GM23338 (cell line): ENCODE data around the gene CCSER2. TPM values are rescaled to one million over a fixed set of nuclear protein-coding genes. Genes with fewer than 3 reads are reported as not detected.

Source experiments
- ATAC-seq: fragments of 200-7000 bp; cut with Tn5 transposase; 3 replicates; pipeline ENCODE4 v1.9.1; 2020
- DNase-seq: peaks from one replicate; pipeline ENCODE4 v3.0.0-alpha.2; 2015; ENCODE audit warnings: low spot score
- H2AFZ ChIP-seq: fragments of 200-600 bp; sonication (generic); 2 replicates; pipeline ENCODE4 v1.8.0; 2016; ENCODE audit warnings: antibody characterized with exemption, mild to moderate bottlenecking, moderate library complexity
- H3F3A ChIP-seq: fragments of 200-600 bp; sonication (generic); replicated peaks from 2 replicates; pipeline ENCODE4 v1.8.0; 2017; ENCODE audit warnings: antibody characterized with exemption, mixed run types, low read depth
- H3K27ac ChIP-seq: fragments of 200-600 bp; sonication (generic); 2 replicates; pipeline ENCODE4 v1.6.1; 2016; ENCODE audit warnings: low read depth
- H3K27me3 ChIP-seq: fragments of 200-600 bp; sonication (generic); 2 replicates; pipeline ENCODE4 v1.8.0; 2016; ENCODE audit warnings: mild to moderate bottlenecking, mixed run types, moderate library complexity; ENCODE audit not compliant: insufficient read depth
- H3K36me3 ChIP-seq: fragments of 200-600 bp; sonication (generic); 2 replicates; pipeline ENCODE4 v1.8.0; 2016; ENCODE audit warnings: mild to moderate bottlenecking; ENCODE audit not compliant: insufficient read depth
- H3K4me1 ChIP-seq: fragments of 200-600 bp; sonication (generic); 2 replicates; pipeline ENCODE4 v1.8.0; 2016; ENCODE audit warnings: mild to moderate bottlenecking, moderate library complexity; ENCODE audit not compliant: insufficient read depth
- H3K4me2 ChIP-seq: fragments of 200-600 bp; sonication (generic); 2 replicates; pipeline ENCODE4 v1.7.1; 2017; ENCODE audit warnings: mixed run types
- H3K4me3 ChIP-seq: fragments of 200-600 bp; sonication (generic); 2 replicates; pipeline ENCODE4 v1.6.1; 2016; ENCODE audit warnings: mixed run types
- H3K79me2 ChIP-seq: fragments of 200-600 bp; sonication (generic); replicated peaks from 2 replicates; pipeline ENCODE4 v1.8.0; 2017; ENCODE audit warnings: mild to moderate bottlenecking; ENCODE audit not compliant: insufficient read depth
- H3K9me2 ChIP-seq: fragments of 200-600 bp; sonication (generic); 2 replicates; pipeline ENCODE4 v1.8.0; 2017; ENCODE audit not compliant: insufficient read depth
- H4K20me1 ChIP-seq: fragments of 200-600 bp; sonication (generic); replicated peaks from 2 replicates; pipeline ENCODE4 v1.8.0; 2017; ENCODE audit warnings: mild to moderate bottlenecking; ENCODE audit not compliant: insufficient read depth
- H3K27ac Mint-ChIP-seq: 2 replicates; pipeline ENCODE4 v1.8.0; 2020; ENCODE audit warnings: inconsistent platforms, mild to moderate bottlenecking, moderate library complexity, mixed read lengths
- H3K27me3 Mint-ChIP-seq: 3 replicates; pipeline ENCODE4 v1.8.0; 2022; ENCODE audit warnings: low read depth, mild to moderate bottlenecking, moderate library complexity, mixed read lengths, inconsistent platforms; ENCODE audit not compliant: insufficient read depth, poor library complexity
- H3K36me3 Mint-ChIP-seq: 3 replicates; pipeline ENCODE4 v1.8.0; 2021; ENCODE audit warnings: low read depth, mild to moderate bottlenecking, inconsistent platforms, moderate library complexity, mixed read lengths
- H3K4me1 Mint-ChIP-seq: 3 replicates; pipeline ENCODE4 v1.8.0; 2020; ENCODE audit warnings: mild to moderate bottlenecking, inconsistent platforms, mixed read lengths
- H3K4me3 Mint-ChIP-seq: 3 replicates; pipeline ENCODE4 v1.8.0; 2021; ENCODE audit warnings: moderate library complexity, mild to moderate bottlenecking, inconsistent platforms, mixed read lengths
- H3K9me3 Mint-ChIP-seq: 3 replicates; pipeline ENCODE4 v1.8.0; 2020; ENCODE audit warnings: moderate library complexity, mild to moderate bottlenecking, inconsistent platforms, mixed read lengths
- CREB1 ChIP-seq: fragments of 250-450 bp; sonication (Bioruptor Pico); IDR thresholded peaks from 2 replicates; pipeline ENCODE4 v1.5.0; 2020; ENCODE audit warnings: low read depth, mild to moderate bottlenecking, moderate library complexity
- EZH2 ChIP-seq: fragments of 200-600 bp; sonication (generic); IDR thresholded peaks from one replicate; pipeline ENCODE4 v1.8.0; 2017; ENCODE audit warnings: antibody characterized with exemption, mild to moderate bottlenecking, low read depth; ENCODE audit not compliant: unreplicated experiment
- EZH2phosphoT487 ChIP-seq: fragments of 200-600 bp; sonication (generic); IDR thresholded peaks from one replicate; pipeline ENCODE4 v1.8.1; 2018; ENCODE audit warnings: antibody characterized with exemption; ENCODE audit not compliant: unreplicated experiment
- JUNB ChIP-seq: IDR thresholded peaks from one replicate; pipeline ENCODE4 v1.6.1; 2016; ENCODE audit warnings: antibody characterized with exemption; ENCODE audit not compliant: unreplicated experiment
- POLR2AphosphoS5 ChIP-seq: IDR thresholded peaks from 2 replicates; pipeline ENCODE4 v1.6.1; 2016; ENCODE audit warnings: antibody characterized with exemption, low read depth
- STAT1 ChIP-seq: IDR thresholded peaks from one replicate; pipeline ENCODE4 v1.6.1; 2016; ENCODE audit warnings: antibody characterized with exemption; ENCODE audit not compliant: unreplicated experiment
- ZNF114 ChIP-seq: fragments of 250-450 bp; sonication (Bioruptor Pico); IDR thresholded peaks from 2 replicates; pipeline ENCODE4 v1.5.0; 2020; ENCODE audit warnings: mild to moderate bottlenecking, moderate library complexity
- ZNF331 ChIP-seq: fragments of 250-450 bp; sonication (Bioruptor Pico); IDR thresholded peaks from 2 replicates; pipeline ENCODE4 v1.5.0; 2020; ENCODE audit warnings: low read depth, mild to moderate bottlenecking, moderate library complexity
- polyA plus RNA-seq: library from polyadenylated mRNA; unstranded; fragments of >200 nt; fragmentation: Nextera tagmentation; extraction: Ambion mirVana; gene quantifications from 2 replicates; pipeline ENCODE4 v1.2.1, GENCODE V29; 2016
- total RNA-seq: library from RNA; depleted of rRNA; stranded (reverse); fragments of >200 nt; shearing (Covaris generic); gene quantifications from 2 replicates; pipeline ENCODE4 v1.2.3, GENCODE V29; 2014
- TF ChIP-seq, protein P1 (sequence below), 2 experiments: fragments of 200-600 bp in 1 of 2; sonication (generic) in 1 of 2; conservative IDR thresholded peaks; 2 replicates each; pipeline versions ENCODE4 v1.5.1 to v1.6.1; 2016 to 2017; ENCODE audit warnings: antibody characterized with exemption in 2 of 2, low read depth in 2 of 2, mild to moderate bottlenecking in 2 of 2, moderate library complexity in 1 of 2
- TF ChIP-seq, protein P2 (sequence below): fragments of 250-450 bp; sonication (Bioruptor Pico); IDR thresholded peaks from 2 replicates; pipeline ENCODE4 v1.5.0; 2020; ENCODE audit warnings: mild to moderate bottlenecking, moderate library complexity
- TF ChIP-seq, protein P3 (sequence below): IDR thresholded peaks from 2 replicates; pipeline ENCODE4 v1.6.1; 2016; ENCODE audit warnings: antibody characterized with exemption
- TF ChIP-seq, protein P4 (sequence below): IDR thresholded peaks from one replicate; pipeline ENCODE4 v1.6.1; 2018; ENCODE audit warnings: antibody characterized with exemption; ENCODE audit not compliant: unreplicated experiment

CCSER2 gene
- total and polyA plus RNA-seq, 2 experiments from 2014 or later: 30.6 to 37.2 TPM

DNA sequence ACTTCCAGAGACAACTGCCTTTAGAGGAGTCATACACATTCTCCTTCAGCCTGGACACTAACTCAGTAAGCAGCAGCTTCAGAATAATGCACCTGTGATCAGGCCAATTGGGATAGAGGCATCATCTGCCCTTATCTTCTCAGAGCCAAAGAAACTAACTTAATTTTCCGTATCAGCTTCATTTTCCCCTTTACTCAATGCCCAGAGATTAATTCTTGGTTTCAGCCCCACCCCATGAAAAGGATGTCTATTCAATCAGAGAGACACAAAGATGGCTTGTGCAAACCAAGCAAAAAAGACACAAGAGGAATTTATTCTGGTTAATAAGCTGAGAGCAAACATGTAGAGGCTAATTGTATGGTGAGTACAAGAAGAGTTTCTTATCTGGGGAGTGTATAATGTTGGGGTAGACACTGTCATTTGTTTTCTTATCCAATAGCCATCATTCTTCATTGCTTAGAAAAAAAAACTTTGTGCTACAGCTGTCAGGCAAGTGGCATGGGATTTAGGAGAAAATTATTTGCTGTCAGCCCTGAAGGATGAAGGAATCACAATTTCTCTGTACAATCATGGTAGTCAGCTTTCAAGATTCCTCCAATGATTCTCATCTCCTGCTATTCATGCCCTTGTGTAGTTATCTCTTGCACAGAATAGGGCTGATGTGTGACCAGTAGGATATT is 38.7 kb upstream of the CCSER2 start:
- Histone ChIP-seq H3F3A (no peaks in the 10 kb centered on the region), H2AFZ (no peak overlapping the region), H3K36me3 (no peaks in the 10 kb centered on the region), H3K4me2 (no peak overlapping the region), H3K27ac (no peak overlapping the region), H3K27me3 (no peaks in the 10 kb centered on the region), H4K20me1 (no peaks in the 10 kb centered on the region), H3K4me3 (no peak overlapping the region), H3K9me2 (no peaks in the 10 kb centered on the region), H3K79me2 (no peaks in the 10 kb centered on the region), H3K4me1 (peaks cover 6% of the 10 kb centered on the region; the same call in 1 of the 2 replicates)
- Mint-ChIP-seq H3K4me3 (no peak overlapping the region), H3K4me1 (peaks cover 7% of the 10 kb centered on the region), H3K36me3 (no peaks in the 10 kb centered on the region), H3K27ac (no peak overlapping the region), H3K27me3 (peaks cover 6% of the 10 kb centered on the region), H3K9me3 (no peaks in the 10 kb centered on the region)
- TF ChIP-seq EZH2 (no peak), CREB1 (CRISPR knock-in tag) (no peak), ZNF114 (CRISPR knock-in tag) (no peak), POLR2AphosphoS5 (no peak), ZNF331 (CRISPR knock-in tag) (no peak), JUNB (no peak), STAT1 (no peak), EZH2phosphoT487 (no peak)
- TF ChIP-seq, protein P1, sequence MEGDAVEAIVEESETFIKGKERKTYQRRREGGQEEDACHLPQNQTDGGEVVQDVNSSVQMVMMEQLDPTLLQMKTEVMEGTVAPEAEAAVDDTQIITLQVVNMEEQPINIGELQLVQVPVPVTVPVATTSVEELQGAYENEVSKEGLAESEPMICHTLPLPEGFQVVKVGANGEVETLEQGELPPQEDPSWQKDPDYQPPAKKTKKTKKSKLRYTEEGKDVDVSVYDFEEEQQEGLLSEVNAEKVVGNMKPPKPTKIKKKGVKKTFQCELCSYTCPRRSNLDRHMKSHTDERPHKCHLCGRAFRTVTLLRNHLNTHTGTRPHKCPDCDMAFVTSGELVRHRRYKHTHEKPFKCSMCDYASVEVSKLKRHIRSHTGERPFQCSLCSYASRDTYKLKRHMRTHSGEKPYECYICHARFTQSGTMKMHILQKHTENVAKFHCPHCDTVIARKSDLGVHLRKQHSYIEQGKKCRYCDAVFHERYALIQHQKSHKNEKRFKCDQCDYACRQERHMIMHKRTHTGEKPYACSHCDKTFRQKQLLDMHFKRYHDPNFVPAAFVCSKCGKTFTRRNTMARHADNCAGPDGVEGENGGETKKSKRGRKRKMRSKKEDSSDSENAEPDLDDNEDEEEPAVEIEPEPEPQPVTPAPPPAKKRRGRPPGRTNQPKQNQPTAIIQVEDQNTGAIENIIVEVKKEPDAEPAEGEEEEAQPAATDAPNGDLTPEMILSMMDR (conservative IDR thresholded peaks at IDR 0.05; ENCODE audit: low read depth in 2 of 2): no peak
- TF ChIP-seq, protein P2, sequence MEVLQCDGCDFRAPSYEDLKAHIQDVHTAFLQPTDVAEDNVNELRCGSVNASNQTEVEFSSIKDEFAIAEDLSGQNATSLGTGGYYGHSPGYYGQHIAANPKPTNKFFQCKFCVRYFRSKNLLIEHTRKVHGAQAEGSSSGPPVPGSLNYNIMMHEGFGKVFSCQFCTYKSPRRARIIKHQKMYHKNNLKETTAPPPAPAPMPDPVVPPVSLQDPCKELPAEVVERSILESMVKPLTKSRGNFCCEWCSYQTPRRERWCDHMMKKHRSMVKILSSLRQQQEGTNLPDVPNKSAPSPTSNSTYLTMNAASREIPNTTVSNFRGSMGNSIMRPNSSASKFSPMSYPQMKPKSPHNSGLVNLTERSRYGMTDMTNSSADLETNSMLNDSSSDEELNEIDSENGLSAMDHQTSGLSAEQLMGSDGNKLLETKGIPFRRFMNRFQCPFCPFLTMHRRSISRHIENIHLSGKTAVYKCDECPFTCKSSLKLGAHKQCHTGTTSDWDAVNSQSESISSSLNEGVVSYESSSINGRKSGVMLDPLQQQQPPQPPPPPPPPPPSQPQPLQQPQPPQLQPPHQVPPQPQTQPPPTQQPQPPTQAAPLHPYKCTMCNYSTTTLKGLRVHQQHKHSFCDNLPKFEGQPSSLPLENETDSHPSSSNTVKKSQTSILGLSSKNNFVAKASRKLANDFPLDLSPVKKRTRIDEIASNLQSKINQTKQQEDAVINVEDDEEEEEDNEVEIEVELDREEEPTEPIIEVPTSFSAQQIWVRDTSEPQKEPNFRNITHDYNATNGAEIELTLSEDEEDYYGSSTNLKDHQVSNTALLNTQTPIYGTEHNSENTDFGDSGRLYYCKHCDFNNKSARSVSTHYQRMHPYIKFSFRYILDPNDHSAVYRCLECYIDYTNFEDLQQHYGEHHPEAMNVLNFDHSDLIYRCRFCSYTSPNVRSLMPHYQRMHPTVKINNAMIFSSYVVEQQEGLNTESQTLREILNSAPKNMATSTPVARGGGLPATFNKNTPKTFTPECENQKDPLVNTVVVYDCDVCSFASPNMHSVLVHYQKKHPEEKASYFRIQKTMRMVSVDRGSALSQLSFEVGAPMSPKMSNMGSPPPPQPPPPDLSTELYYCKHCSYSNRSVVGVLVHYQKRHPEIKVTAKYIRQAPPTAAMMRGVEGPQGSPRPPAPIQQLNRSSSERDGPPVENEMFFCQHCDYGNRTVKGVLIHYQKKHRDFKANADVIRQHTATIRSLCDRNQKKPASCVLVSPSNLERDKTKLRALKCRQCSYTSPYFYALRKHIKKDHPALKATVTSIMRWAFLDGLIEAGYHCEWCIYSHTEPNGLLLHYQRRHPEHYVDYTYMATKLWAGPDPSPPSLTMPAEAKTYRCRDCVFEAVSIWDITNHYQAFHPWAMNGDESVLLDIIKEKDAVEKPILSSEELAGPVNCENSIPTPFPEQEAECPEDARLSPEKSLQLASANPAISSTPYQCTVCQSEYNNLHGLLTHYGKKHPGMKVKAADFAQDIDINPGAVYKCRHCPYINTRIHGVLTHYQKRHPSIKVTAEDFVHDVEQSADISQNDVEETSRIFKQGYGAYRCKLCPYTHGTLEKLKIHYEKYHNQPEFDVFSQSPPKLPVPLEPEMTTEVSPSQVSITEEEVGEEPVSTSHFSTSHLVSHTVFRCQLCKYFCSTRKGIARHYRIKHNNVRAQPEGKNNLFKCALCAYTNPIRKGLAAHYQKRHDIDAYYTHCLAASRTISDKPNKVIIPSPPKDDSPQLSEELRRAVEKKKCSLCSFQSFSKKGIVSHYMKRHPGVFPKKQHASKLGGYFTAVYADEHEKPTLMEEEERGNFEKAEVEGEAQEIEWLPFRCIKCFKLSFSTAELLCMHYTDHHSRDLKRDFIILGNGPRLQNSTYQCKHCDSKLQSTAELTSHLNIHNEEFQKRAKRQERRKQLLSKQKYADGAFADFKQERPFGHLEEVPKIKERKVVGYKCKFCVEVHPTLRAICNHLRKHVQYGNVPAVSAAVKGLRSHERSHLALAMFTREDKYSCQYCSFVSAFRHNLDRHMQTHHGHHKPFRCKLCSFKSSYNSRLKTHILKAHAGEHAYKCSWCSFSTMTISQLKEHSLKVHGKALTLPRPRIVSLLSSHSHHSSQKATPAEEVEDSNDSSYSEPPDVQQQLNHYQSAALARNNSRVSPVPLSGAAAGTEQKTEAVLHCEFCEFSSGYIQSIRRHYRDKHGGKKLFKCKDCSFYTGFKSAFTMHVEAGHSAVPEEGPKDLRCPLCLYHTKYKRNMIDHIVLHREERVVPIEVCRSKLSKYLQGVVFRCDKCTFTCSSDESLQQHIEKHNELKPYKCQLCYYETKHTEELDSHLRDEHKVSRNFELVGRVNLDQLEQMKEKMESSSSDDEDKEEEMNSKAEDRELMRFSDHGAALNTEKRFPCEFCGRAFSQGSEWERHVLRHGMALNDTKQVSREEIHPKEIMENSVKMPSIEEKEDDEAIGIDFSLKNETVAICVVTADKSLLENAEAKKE (CRISPR knock-in tag): no peak
- TF ChIP-seq, protein P3, sequence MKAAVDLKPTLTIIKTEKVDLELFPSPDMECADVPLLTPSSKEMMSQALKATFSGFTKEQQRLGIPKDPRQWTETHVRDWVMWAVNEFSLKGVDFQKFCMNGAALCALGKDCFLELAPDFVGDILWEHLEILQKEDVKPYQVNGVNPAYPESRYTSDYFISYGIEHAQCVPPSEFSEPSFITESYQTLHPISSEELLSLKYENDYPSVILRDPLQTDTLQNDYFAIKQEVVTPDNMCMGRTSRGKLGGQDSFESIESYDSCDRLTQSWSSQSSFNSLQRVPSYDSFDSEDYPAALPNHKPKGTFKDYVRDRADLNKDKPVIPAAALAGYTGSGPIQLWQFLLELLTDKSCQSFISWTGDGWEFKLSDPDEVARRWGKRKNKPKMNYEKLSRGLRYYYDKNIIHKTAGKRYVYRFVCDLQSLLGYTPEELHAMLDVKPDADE: no peak
- TF ChIP-seq, protein P4, sequence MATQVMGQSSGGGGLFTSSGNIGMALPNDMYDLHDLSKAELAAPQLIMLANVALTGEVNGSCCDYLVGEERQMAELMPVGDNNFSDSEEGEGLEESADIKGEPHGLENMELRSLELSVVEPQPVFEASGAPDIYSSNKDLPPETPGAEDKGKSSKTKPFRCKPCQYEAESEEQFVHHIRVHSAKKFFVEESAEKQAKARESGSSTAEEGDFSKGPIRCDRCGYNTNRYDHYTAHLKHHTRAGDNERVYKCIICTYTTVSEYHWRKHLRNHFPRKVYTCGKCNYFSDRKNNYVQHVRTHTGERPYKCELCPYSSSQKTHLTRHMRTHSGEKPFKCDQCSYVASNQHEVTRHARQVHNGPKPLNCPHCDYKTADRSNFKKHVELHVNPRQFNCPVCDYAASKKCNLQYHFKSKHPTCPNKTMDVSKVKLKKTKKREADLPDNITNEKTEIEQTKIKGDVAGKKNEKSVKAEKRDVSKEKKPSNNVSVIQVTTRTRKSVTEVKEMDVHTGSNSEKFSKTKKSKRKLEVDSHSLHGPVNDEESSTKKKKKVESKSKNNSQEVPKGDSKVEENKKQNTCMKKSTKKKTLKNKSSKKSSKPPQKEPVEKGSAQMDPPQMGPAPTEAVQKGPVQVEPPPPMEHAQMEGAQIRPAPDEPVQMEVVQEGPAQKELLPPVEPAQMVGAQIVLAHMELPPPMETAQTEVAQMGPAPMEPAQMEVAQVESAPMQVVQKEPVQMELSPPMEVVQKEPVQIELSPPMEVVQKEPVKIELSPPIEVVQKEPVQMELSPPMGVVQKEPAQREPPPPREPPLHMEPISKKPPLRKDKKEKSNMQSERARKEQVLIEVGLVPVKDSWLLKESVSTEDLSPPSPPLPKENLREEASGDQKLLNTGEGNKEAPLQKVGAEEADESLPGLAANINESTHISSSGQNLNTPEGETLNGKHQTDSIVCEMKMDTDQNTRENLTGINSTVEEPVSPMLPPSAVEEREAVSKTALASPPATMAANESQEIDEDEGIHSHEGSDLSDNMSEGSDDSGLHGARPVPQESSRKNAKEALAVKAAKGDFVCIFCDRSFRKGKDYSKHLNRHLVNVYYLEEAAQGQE: no peak
- DNase-seq: no peak
- ATAC-seq: no peak
